HepG2 (cell line): ENCODE results near the gene NKAIN4. TPM values are rescaled to one million over a fixed set of nuclear protein-coding genes. Genes with fewer than 3 reads are reported as not detected.
A peak's percentile ranks its signal among the peaks of the same experiment; 100 is the strongest.

ENCODE experiments used
- ARNTL ChIP-seq: sonication (generic); formaldehyde crosslinking; IDR thresholded peaks from 2 replicates; pipeline ENCODE4 v1.4.0; 2020; ENCODE audit warnings: mild to moderate bottlenecking, missing genetic modification reagents
- CBFB ChIP-seq: sonication (generic); formaldehyde crosslinking; IDR thresholded peaks from 2 replicates; pipeline ENCODE4 v1.4.0; 2020; ENCODE audit warnings: missing genetic modification reagents
- DMAP1 ChIP-seq: IDR thresholded peaks from 2 replicates; pipeline ENCODE4 v1.6.1; 2016
- ELF4 ChIP-seq: sonication (generic); formaldehyde crosslinking; IDR thresholded peaks from 2 replicates; pipeline ENCODE4 v1.5.0; 2020; ENCODE audit warnings: missing genetic modification reagents, mild to moderate bottlenecking, moderate library complexity, borderline replicate concordance
- FOXK1 ChIP-seq: sonication (generic); formaldehyde crosslinking; IDR thresholded peaks from 2 replicates; pipeline ENCODE4 v1.4.0; 2020; ENCODE audit warnings: low read depth, missing genetic modification reagents, borderline replicate concordance
- GZF1 ChIP-seq: sonication (generic); formaldehyde crosslinking; IDR thresholded peaks from 2 replicates; pipeline ENCODE4 v1.5.1; 2020; ENCODE audit warnings: mild to moderate bottlenecking, missing genetic modification reagents
- IRF9 ChIP-seq: sonication (generic); formaldehyde crosslinking; IDR thresholded peaks from 2 replicates; pipeline ENCODE4 v1.8.0; 2022; ENCODE audit warnings: missing genetic modification reagents, mild to moderate bottlenecking, borderline replicate concordance
- LRRFIP1 ChIP-seq: sonication (generic); formaldehyde crosslinking; conservative IDR thresholded peaks from 2 replicates; pipeline ENCODE4 v1.4.0; 2020; ENCODE audit warnings: missing genetic modification reagents
- MIER2 ChIP-seq: IDR thresholded peaks from 2 replicates; pipeline ENCODE4 v1.6.1; 2016; ENCODE audit warnings: missing biosample characterization, missing genetic modification reagents
- MLLT10 ChIP-seq: sonication (generic); formaldehyde crosslinking; IDR thresholded peaks from 2 replicates; pipeline ENCODE4 v1.4.0; 2020; ENCODE audit warnings: missing genetic modification reagents
- PCBP1 ChIP-seq: fragments of 200-400 bp; formaldehyde crosslinking; IDR thresholded peaks from 2 replicates; pipeline ENCODE4 v1.6.1; 2017; ENCODE audit warnings: mild to moderate bottlenecking, low read depth, low read length, borderline replicate concordance
- PITX1 ChIP-seq: sonication (generic); formaldehyde crosslinking; IDR thresholded peaks from 2 replicates; pipeline ENCODE4 v1.5.1; 2020; ENCODE audit warnings: mild to moderate bottlenecking, missing genetic modification reagents
- RFX3 ChIP-seq: IDR thresholded peaks from 2 replicates; pipeline ENCODE4 v1.6.1; 2016; ENCODE audit warnings: missing biosample characterization, missing genetic modification reagents
- SMARCE1 ChIP-seq: fragments of 450-650 bp; IDR thresholded peaks from 2 replicates; pipeline ENCODE4 v1.6.1; 2017; ENCODE audit warnings: borderline replicate concordance
- TEAD2 ChIP-seq: sonication (generic); formaldehyde crosslinking; IDR thresholded peaks from 2 replicates; pipeline ENCODE4 v1.9.0; 2021; ENCODE audit warnings: missing genetic modification reagents
- ZFP37 ChIP-seq: sonication (generic); formaldehyde crosslinking; IDR thresholded peaks from 2 replicates; pipeline ENCODE4 v1.4.0; 2020; ENCODE audit warnings: missing genetic modification reagents, borderline replicate concordance
- ZNF572 ChIP-seq: sonication (generic); formaldehyde crosslinking; IDR thresholded peaks from 2 replicates; pipeline ENCODE4 v1.5.1; 2020; ENCODE audit warnings: mild to moderate bottlenecking, missing genetic modification reagents
- ZNF652 ChIP-seq: IDR thresholded peaks from 2 replicates; pipeline ENCODE4 v1.6.1; 2016; ENCODE audit warnings: low read depth, borderline replicate concordance
- ZNF674 ChIP-seq: sonication (generic); formaldehyde crosslinking; IDR thresholded peaks from 2 replicates; pipeline ENCODE4 v1.5.0; 2020; ENCODE audit warnings: low read depth, mild to moderate bottlenecking, missing genetic modification reagents
- ZNF678 ChIP-seq: sonication (generic); formaldehyde crosslinking; IDR thresholded peaks from 2 replicates; pipeline ENCODE4 v1.4.0; 2020; ENCODE audit warnings: mild to moderate bottlenecking, missing genetic modification reagents
- ZNF720 ChIP-seq: sonication (generic); formaldehyde crosslinking; IDR thresholded peaks from 2 replicates; pipeline ENCODE4 v1.4.0; 2020; ENCODE audit warnings: missing genetic modification reagents
- ZNF747 ChIP-seq: sonication (generic); formaldehyde crosslinking; IDR thresholded peaks from 2 replicates; pipeline ENCODE4 v1.8.1; 2023; ENCODE audit warnings: missing genetic modification reagents, mild to moderate bottlenecking, borderline replicate concordance
- ZNF780A ChIP-seq: sonication (generic); formaldehyde crosslinking; IDR thresholded peaks from 2 replicates; pipeline ENCODE4 v1.8.0; 2022; ENCODE audit warnings: mild to moderate bottlenecking, missing genetic modification reagents, moderate library complexity
- ZNF891 ChIP-seq: sonication (generic); formaldehyde crosslinking; IDR thresholded peaks from 2 replicates; pipeline ENCODE4 v1.5.0; 2020; ENCODE audit warnings: mild to moderate bottlenecking, missing genetic modification reagents
- polyA plus RNA-seq, 8 experiments: library from polyadenylated mRNA; depleted of rRNA in 3 of 8; stranded (reverse) in 7 of 8; unstranded in 1 of 8; fragments of >200 nt; fragmentation: Illumina TruSeq in 4 of 8; extraction: Trizol in 4 of 8; gene quantifications; 2 replicates each; pipeline versions ENCODE4 v1.2.1 to v1.2.3, GENCODE V29; 2011 to 2016; ENCODE audit warnings: low read depth in 4 of 8, missing spikeins in 1 of 8, mixed read lengths in 1 of 8; ENCODE audit not compliant: insufficient read depth in 1 of 8
- total RNA-seq, 5 experiments: library from RNA; depleted of rRNA; stranded (reverse); fragments of >200 nt; fragmentation: Illumina TruSeq; extraction: Trizol; gene quantifications; 2 replicates each; pipeline ENCODE4 v1.2.3, GENCODE V29; 2016; ENCODE audit warnings: low read depth in 1 of 5
- TF ChIP-seq, protein P1 (sequence below): sonication (generic); formaldehyde crosslinking; IDR thresholded peaks from 2 replicates; pipeline ENCODE4 v1.8.0; 2022; ENCODE audit warnings: missing genetic modification reagents, mild to moderate bottlenecking, inconsistent platforms, borderline replicate concordance
- TF ChIP-seq, protein P2 (sequence below): sonication (generic); formaldehyde crosslinking; IDR thresholded peaks from 2 replicates; pipeline ENCODE4 v1.5.0; 2020; ENCODE audit warnings: mild to moderate bottlenecking, missing genetic modification reagents, moderate library complexity

Gene NKAIN4
- total and polyA plus RNA-seq, 2 of the 13 experiments (the other 11 are each of a cell fraction or from before 2014, with no cell fraction given), result not detected

- TF ChIP-seq IRF9 (CRISPR knock-in tag) (no peak), ZNF674 (CRISPR knock-in tag) (no peak), TEAD2 (CRISPR knock-in tag) (no peak), RFX3 (CRISPR knock-in tag) (no peak), CBFB (CRISPR knock-in tag) (0 out of 2 replicates have a peak, but pooled peaks have one; percentile 38), ZNF720 (no peak), ZNF572 (CRISPR knock-in tag) (no peak), GZF1 (CRISPR knock-in tag) (no peak), ZNF652 (CRISPR knock-in tag) (no peak), SMARCE1 (no peak), MLLT10 (CRISPR knock-in tag) (no peak), ZNF891 (CRISPR knock-in tag) (0 out of 2 replicates have a peak, but pooled peaks have one; percentile 48), ELF4 (CRISPR knock-in tag) (no peak), FOXK1 (CRISPR knock-in tag) (no peak), MIER2 (CRISPR knock-in tag) (no peak), PCBP1 (no peak), LRRFIP1 (CRISPR knock-in tag) (no peak), ZNF780A (CRISPR knock-in tag) (no peak), PITX1 (CRISPR knock-in tag) (no peak), ZFP37 (CRISPR knock-in tag) (no peak), ZNF678 (CRISPR knock-in tag) (no peak), ZNF747 (no peak), DMAP1 (CRISPR knock-in tag) (peak; percentile 52; the same call in 1 of the 2 replicates), ARNTL (peak; percentile 86)
- TF ChIP-seq, protein P1, sequence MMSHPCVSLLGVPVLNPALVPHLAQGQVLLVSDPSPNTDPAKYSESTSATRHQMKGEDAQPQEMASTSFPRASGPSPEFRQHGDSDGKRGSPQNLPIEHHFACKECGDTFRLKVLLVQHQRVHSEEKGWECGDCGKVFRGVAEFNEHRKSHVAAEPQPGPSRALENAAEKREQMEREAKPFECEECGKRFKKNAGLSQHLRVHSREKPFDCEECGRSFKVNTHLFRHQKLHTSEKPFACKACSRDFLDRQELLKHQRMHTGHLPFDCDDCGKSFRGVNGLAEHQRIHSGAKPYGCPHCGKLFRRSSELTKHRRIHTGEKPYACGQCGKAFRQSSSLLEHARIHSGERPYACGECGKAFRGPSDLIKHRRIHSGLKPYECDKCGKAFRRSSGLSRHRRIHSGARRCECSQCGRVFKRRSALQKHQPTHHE (CRISPR knock-in tag), result no peak
- TF ChIP-seq, protein P2, sequence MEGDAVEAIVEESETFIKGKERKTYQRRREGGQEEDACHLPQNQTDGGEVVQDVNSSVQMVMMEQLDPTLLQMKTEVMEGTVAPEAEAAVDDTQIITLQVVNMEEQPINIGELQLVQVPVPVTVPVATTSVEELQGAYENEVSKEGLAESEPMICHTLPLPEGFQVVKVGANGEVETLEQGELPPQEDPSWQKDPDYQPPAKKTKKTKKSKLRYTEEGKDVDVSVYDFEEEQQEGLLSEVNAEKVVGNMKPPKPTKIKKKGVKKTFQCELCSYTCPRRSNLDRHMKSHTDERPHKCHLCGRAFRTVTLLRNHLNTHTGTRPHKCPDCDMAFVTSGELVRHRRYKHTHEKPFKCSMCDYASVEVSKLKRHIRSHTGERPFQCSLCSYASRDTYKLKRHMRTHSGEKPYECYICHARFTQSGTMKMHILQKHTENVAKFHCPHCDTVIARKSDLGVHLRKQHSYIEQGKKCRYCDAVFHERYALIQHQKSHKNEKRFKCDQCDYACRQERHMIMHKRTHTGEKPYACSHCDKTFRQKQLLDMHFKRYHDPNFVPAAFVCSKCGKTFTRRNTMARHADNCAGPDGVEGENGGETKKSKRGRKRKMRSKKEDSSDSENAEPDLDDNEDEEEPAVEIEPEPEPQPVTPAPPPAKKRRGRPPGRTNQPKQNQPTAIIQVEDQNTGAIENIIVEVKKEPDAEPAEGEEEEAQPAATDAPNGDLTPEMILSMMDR (CRISPR knock-in tag), result no peak
Measured at GRCh38 chr20:63268671-63269439, 14.6 kb upstream of the NKAIN4 start (continued).
